IPS DF 19.7 (cell line): ENCODE measurements around the gene ELMO1.

Experiments used
- DNase-seq: peaks from one replicate; pipeline ENCODE4 v3.0.0-alpha.2; 2013; ENCODE audit warnings: low read depth, low spot score

Gene ELMO1

GRCh38 chr7:37065779-37066271 is 382.8 kb downstream of the ELMO1 start:
- DNase-seq, result no peak

- no peak for DNase-seq
These were observed 386.2 kb downstream of the ELMO1 start for GRCh38 chr7:37062560-37062859.

- DNase-seq, result no peak
These were observed 386.7 kb downstream of the ELMO1 start for GRCh38 chr7:37061849-37062559.

DNA sequence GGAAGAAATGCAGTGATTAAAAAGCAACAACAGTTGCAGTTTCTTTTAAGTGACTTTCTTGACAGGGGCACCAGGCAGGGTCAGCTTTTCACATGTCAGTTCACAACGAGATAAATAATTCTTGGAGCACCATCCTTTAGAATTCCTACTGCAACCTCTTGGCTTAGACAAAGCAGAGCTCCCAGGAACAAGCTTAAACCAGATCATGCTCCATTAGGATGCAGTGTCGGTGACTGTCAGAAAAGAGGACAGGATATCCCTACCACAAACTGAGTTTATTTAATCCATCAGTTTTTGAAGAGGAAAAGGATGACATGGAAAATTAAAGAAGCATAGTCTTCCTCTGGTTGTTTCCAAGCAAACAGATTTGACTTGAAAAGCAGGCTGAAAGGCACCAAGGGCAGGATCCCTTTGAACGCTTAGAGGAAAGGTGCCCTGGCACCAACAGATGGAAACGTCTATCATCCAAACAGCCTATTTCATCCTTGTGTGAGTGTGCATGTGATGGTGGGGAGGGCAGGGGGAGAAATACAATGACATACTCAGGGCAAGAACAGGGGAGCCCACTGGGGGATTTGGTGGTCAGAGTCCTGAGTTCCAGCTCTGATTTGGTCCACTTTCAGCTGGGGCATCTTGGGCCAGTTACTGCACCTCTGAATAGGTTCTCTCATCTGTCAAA is 392.3 kb downstream of the ELMO1 start:
- no peak for DNase-seq

- DNase-seq, result no peak
These were observed 393.9 kb downstream of the ELMO1 start for GRCh38 chr7:37054624-37055241.

- DNase-seq, result peak; percentile 23
These were observed 396.0 kb downstream of the ELMO1 start for GRCh38 chr7:37052705-37053104.

GRCh38 chr7:37050801-37051200 is 397.9 kb downstream of the ELMO1 start:
- no peak for DNase-seq

GRCh38 chr7:37048674-37049073 is 400.0 kb downstream of the ELMO1 start:
- DNase-seq, result no peak

GRCh38 chr7:37047260-37047659 is 401.4 kb downstream of the ELMO1 start:
- no peak for DNase-seq

DNA sequence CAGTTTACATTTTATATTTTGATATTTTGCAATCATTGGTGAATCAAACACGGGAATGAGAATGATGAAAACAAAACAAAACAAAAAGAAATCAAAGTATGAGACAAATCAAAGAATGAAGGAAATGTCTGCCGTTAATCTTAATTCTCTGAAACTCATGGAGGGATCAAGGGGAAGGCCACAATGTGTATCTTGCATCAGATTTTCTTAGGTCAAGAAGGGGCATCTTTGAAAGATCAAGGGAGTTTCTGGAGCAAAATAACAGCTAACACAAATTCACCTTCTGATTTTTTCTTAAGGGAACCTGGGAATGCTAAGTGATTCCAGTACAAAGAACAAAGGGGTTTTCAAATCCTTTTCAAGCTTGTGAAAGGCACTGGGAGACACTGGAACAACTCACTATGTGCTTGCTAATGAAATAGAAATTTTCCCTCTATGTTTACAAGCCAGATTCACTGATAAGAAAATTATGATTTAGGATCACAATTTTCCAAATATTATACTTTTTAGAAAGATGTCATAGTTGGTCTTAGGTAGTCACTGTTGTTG is 402.1 kb downstream of the ELMO1 start:
- no peak for DNase-seq

- no peak for DNase-seq
These were observed 402.9 kb downstream of the ELMO1 start for GRCh38 chr7:37045681-37046179.

- DNase-seq, result no peak
These were observed 407.2 kb downstream of the ELMO1 start for GRCh38 chr7:37041461-37041860.

- no peak for DNase-seq
These were observed 408.3 kb downstream of the ELMO1 start for GRCh38 chr7:37040330-37040729.

GRCh38 chr7:37039131-37039749 is 409.4 kb downstream of the ELMO1 start:
- no peak for DNase-seq

- DNase-seq, result no peak
These were observed 410.0 kb downstream of the ELMO1 start for GRCh38 chr7:37038706-37039105.

DNA sequence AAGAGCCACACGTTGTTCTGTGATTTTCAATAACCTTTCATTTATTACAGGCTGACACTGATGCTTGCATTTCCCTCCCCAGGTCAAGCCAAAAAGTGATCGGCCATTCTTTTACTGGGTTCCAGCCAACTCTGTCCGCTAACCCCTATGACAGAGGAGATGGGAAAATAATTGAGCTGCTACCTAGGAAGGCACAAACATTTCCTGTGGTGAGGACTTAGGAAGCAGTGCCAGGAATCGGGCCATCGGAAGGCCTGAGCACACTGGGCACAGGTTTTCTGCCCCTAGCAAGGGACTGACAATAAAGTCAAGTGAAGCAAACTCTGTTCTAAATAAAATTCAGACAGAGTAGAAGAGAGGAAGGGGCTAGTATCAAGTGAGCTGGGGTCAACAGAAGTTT is 411.4 kb downstream of the ELMO1 start:
- DNase-seq, result no peak

GRCh38 chr7:37035631-37036030 is 413.0 kb downstream of the ELMO1 start:
- no peak for DNase-seq

- DNase-seq, result no peak
These were observed 415.5 kb downstream of the ELMO1 start for GRCh38 chr7:37033141-37033540.

DNA sequence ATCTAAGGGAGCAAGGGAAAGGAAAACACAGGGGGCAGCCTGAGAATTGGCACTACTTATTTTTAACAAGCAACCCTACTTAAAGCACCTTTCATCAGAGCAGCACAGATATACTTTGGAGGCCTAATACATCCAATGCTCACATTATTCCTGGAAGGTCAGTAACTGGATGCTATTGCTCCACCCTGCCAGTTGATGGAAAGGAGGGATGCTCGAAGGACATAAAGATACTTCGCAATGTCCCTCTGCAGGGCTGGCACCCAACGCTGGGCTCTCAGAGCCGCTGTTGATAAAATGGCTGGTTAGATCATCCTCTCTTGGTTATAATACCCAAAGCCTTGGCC is 416.4 kb downstream of the ELMO1 start:
- no peak for DNase-seq

DNA sequence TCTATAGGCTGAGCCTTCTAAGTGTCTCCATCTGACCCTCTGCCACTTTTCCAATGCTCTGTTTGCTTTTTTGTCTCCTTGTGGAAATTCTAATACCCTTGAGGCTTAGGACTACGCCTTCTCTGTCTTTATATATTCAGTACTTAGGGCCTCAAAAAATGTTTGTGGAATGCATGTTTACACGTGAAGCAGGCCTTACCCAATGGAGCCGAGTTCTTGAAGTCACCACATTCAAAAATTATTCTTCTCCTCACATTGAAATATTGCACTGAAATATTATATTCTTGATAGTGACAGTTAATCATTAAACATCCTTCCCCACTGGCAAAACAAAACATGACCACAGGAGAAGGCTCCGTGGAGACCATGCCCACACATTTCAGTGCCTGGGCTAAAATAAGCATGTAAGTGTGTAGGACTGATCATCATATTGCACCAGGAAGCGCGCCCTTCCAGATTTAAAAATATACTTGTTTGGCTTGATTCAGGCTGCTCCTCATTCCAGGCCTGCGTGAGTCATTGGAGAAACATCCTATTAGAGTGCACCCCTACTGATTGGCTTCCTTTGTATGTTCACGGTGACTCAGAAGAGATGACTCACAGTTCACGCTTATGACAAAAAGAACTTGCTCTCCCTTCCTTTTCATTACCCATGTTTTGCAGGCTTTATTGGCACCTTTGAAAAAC is 416.9 kb downstream of the ELMO1 start:
- peak; percentile 85 for DNase-seq

GRCh38 chr7:37028909-37029440 is 419.7 kb downstream of the ELMO1 start:
- DNase-seq, result no peak
